ENCODE measurements around the gene SLC39A11. TPM values are rescaled to one million over a fixed set of nuclear protein-coding genes. Genes with fewer than 3 reads are reported as not detected.
A peak's percentile ranks its signal among the peaks of the same experiment; 100 is the strongest.
"Not testable (repeated sequence)": the region's sequence is repeated elsewhere in the genome, so short reads cannot be mapped to it uniquely, and the experiment has no call there.

SLC39A11 gene
- total RNA-seq, 2 experiments from 2014 or later: 17.0 to 17.3 TPM

DNA sequence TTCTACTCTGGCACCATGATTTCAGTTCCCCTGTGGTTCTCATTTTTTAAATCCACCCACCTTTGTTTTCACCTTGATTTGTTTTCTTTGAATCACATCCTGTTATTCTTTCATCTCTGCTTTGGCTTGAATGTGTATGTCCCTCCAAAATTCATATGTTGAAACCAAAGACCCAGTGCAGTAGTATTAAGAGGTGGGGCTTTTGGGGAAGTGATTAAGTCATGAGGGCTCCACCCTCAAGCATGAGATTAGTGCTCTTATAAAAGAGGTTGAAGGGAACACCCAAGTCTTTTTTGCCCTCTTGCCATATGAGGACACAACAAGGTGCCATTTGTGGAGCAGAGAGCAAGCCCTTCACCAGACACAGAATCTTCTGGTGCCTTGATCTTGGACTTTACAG is 382.3 kb downstream of the SLC39A11 start:
- CTCF ChIA-PET: interaction anchor here (1.7 to 5.2 kb wide), 6 partner anchors 9 to 153 kb away, joined by 6 to 60 read pairs (median 21); no protein-coding TSS in a partner anchor
- POLR2A ChIA-PET: interaction anchor here (1.5 to 2.4 kb wide), 4 partner anchors 10 to 482 kb away, joined by 4 to 45 read pairs (median 23); no protein-coding TSS in a partner anchor
- peaks cover 24% of the 10 kb centered on the region for H3K9me3 Mint-ChIP-seq
- peak overlapping the region; percentile 56 for H3K4me3 Mint-ChIP-seq
- peak; percentile 24 for DNase-seq
- H3K27me3 Mint-ChIP-seq: no peaks in the 10 kb centered on the region
- H3K4me1 Mint-ChIP-seq: peaks cover 91% of the 10 kb centered on the region
- H3K27ac Mint-ChIP-seq: peak overlapping the region; percentile 87
- peaks cover 61% of the 10 kb centered on the region for H3K36me3 Mint-ChIP-seq (ENCODE audit: low read depth)

DNA sequence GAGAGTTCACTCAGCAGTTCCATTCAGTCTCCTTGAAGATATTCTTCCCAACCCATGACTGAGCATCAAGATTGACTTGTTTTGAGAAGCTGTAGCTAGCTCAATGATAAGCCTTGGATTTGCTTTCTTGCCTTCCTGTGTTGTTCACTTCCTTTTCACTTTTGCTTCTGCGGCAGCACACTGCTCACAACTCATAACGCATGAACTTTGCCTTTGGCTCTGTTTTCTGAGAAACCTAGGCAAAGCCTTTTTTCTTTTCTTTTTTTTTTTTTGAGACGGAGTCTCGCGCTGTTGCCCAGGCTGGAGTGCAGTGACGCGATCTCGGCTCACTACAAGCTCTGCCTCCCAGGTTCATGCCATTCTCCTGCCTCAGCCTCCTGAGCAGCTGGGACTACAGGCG is 383.8 kb downstream of the SLC39A11 start:
- H3K27me3 Mint-ChIP-seq, H3K4me3 Mint-ChIP-seq: not testable (repeated sequence)
- Mint-ChIP-seq H3K36me3 (ENCODE audit: low read depth) (peaks cover 61% of the 10 kb centered on the region), H3K9me3 (peaks cover 24% of the 10 kb centered on the region), H3K27ac (peak overlapping the region; percentile 87), H3K4me1 (peaks cover 85% of the 10 kb centered on the region)
- DNase-seq: peak; percentile 46
- CTCF ChIA-PET: interaction anchor here (1.0 to 2.1 kb wide), 8 partner anchors 9 to 152 kb away, joined by 3 to 29 read pairs (median 8); no protein-coding TSS in a partner anchor
- POLR2A ChIA-PET: interaction anchor here (1.1 to 2.1 kb wide), 6 partner anchors 9 to 483 kb away, joined by 3 to 45 read pairs (median 7); no protein-coding TSS in a partner anchor

DNA sequence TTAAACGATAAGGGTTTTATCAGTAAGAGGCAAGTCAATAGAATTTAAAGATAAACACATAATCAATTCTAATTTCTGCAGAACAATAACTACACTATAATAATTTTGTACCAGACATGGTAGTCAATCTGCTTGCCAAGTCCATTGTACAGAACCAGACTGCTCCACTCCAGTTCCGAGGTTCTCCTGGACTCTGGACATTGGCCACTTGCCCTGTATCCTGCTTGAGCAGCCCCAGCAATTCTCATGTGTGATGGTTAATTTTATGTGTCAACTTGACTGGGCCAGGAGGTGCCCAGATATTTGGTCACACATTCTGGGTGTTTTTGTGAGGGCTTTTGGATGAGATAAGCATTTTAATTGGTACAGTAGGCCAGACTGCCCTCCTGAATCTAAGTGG is 384.6 kb downstream of the SLC39A11 start:
- H3K27me3 Mint-ChIP-seq: no peaks in the 10 kb centered on the region
- H3K36me3 Mint-ChIP-seq (ENCODE audit: low read depth): peaks cover 53% of the 10 kb centered on the region
- H3K9me3 Mint-ChIP-seq: peaks cover 24% of the 10 kb centered on the region
- peaks cover 78% of the 10 kb centered on the region for H3K4me1 Mint-ChIP-seq
- no peak for DNase-seq
- CTCF ChIA-PET: interaction anchor here (2.1 kb wide), 1 partner anchor 11 kb away, joined by 14 read pairs; no protein-coding TSS in a partner anchor
- H3K4me3 Mint-ChIP-seq: no peak overlapping the region
- POLR2A ChIA-PET: no interaction called here
- H3K27ac Mint-ChIP-seq: no peak overlapping the region

DNA sequence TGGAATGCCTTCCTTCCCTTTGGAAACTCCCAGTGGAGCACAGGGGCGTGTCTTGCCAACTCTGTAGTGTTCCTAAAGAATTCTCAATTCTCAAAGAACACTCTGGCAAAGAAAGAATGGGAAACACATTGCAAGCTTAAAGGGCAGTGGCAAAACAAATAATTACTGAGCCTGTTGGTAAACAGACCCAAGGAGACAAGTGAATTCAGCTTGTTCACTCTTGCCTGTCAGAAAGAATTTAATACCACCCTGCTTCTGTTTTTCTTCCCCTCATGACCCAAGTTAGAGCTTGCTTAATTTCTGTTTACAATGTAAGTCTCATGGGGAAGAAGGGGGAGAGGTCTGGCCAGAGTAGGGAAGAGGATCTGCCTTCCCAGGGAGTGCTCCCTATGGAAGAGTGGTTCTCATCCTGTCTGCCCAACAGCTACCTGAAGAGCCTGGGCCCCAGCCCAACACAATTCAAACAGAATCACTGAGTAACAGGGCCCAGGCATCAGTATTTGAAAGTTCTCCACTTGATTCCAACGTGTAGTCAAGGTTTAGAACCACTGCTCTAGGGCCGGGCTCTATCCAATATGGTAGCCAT is 386.0 kb downstream of the SLC39A11 start:
- Mint-ChIP-seq H3K27ac (peak overlapping the region; percentile 85), H3K4me1 (peaks cover 68% of the 10 kb centered on the region), H3K4me3 (no peak overlapping the region), H3K36me3 (ENCODE audit: low read depth) (peaks cover 42% of the 10 kb centered on the region), H3K27me3 (no peaks in the 10 kb centered on the region), H3K9me3 (peaks cover 22% of the 10 kb centered on the region)
- CTCF ChIA-PET: interaction anchor here (0.9 to 1.6 kb wide), 2 partner anchors 18 to 21 kb away, joined by 6 read pairs; no protein-coding TSS in a partner anchor
- no peak for DNase-seq
- POLR2A ChIA-PET: interaction anchor here (1.2 to 2.9 kb wide), 5 partner anchors 13 to 114 kb away, joined by 3 to 18 read pairs (median 7); no protein-coding TSS in a partner anchor

DNA sequence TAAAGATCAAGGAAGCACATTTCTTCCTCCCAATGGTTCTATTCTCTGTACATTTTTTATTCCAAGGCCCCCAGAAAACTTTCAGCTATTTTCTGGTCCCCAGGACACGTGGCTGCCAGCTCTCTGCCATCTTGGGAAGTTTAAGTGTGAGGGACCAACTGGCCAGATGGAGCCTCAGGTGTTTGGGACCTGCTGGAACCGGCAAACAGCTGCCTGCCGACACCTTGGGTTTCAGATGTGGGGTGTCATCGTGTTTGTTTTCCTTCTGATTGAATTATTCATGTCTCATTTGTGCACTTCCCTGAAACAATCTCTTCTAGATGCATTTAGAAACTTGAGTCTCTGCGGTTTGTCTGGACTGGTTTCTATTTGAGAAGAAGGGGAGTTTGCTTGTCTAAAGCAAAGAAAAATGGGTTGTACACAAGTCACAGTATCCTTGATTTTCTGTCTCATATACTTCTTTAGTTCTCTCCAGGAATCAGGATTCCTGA is 386.5 kb downstream of the SLC39A11 start:
- Mint-ChIP-seq H3K27me3 (no peaks in the 10 kb centered on the region), H3K9me3 (peaks cover 19% of the 10 kb centered on the region), H3K4me3 (no peak overlapping the region), H3K36me3 (ENCODE audit: low read depth) (peaks cover 37% of the 10 kb centered on the region), H3K27ac (peak overlapping the region; percentile 85), H3K4me1 (peaks cover 63% of the 10 kb centered on the region)
- ChIA-PET CTCF (interaction anchor here (0.9 to 2.6 kb wide), 5 partner anchors 19 to 149 kb away, joined by 3 to 8 read pairs (median 6); no protein-coding TSS in a partner anchor), POLR2A (interaction anchor here (1.2 to 2.9 kb wide), 5 partner anchors 14 to 114 kb away, joined by 3 to 18 read pairs (median 7); no protein-coding TSS in a partner anchor)
- DNase-seq: no peak

DNA sequence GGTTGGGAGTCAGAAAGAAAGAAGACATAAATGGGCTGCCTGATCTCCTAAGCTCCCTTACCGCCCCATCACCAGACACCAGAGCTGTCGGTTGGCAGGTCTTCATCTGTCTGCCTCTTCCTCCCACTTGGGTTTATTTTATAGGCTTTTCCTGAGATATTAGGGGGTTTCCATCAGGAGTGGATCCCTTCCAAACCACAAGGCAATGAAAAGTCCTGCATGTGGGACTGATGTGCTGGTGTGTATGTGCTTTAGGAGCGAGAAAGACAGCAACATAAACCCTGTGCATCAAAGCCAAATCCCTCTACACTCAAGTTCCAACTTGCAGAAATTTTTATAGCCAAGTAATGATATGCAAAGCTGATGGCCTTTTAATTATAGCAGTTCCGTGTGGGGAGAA is 389.5 kb downstream of the SLC39A11 start:
- ChIA-PET CTCF (interaction anchor here (0.7 to 1.0 kb wide), 2 partner anchors 21 to 146 kb away, joined by 3 read pairs; no protein-coding TSS in a partner anchor), POLR2A (interaction anchor here (1.3 kb wide), 1 partner anchor 17 kb away, joined by 4 read pairs; no protein-coding TSS in a partner anchor)
- H3K27me3 Mint-ChIP-seq: no peaks in the 10 kb centered on the region
- no peak overlapping the region for H3K27ac Mint-ChIP-seq
- DNase-seq: no peak
- H3K4me1 Mint-ChIP-seq: peaks cover 44% of the 10 kb centered on the region
- peaks cover 20% of the 10 kb centered on the region for H3K36me3 Mint-ChIP-seq (ENCODE audit: low read depth)
- no peak overlapping the region for H3K4me3 Mint-ChIP-seq
- H3K9me3 Mint-ChIP-seq: peaks cover 11% of the 10 kb centered on the region

DNA sequence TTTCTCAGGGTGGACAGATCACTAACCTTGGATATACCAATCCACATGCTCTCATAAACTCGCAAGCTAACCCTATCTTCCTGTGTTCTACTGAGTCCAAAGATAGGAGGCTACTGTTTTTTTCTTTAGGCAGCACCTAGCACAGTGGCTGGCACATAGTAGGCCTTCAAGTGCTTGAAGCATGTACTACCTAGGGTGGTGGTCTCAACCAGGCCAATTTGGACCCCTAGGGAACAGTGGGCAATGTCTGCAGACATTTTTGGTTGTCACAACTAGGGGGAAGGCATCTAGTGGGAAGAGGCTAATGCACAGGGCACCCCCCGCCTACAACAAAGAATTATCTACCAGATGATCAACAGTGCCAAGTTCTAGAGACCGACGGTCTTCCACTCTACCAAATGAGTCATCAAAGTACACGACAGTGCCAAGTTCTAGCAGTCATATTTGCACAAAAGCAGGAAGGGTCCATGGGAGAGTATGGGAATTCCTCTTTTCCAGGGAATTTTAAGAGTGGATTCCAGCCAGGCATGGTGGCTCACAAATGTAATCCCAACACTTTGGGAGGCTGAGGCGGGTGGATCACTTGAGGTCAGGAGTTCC is 390.3 kb downstream of the SLC39A11 start:
- Mint-ChIP-seq H3K36me3 (ENCODE audit: low read depth) (peaks cover 15% of the 10 kb centered on the region), H3K4me1 (peaks cover 45% of the 10 kb centered on the region), H3K27me3 (no peaks in the 10 kb centered on the region), H3K4me3 (no peak overlapping the region), H3K9me3 (peaks cover 5% of the 10 kb centered on the region), H3K27ac (no peak overlapping the region)
- ChIA-PET CTCF (interaction anchor here (1.0 to 1.7 kb wide), 2 partner anchors 25 to 145 kb away, joined by 3 to 10 read pairs; no protein-coding TSS in a partner anchor), POLR2A (interaction anchor here (1.3 kb wide), 1 partner anchor 18 kb away, joined by 4 read pairs; no protein-coding TSS in a partner anchor)
- no peak for DNase-seq

DNA sequence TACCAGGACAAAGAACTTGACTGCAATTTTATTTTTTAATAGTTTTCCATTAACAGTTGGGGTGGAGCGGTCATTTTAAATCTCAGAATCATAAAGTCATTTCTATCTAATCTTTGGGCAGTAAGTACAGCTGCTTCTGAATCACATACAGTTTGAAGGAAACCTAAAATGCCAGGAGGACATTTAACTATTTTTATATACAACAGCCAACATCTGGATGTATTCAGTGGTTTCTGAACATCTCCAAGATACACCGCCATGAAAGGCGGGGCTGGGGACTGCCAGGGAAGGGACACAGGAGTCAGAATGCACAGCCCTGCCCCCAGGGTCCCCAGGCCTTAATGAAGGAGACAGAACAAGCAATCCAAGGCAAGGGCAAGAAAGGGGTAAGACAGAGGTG is 392.3 kb downstream of the SLC39A11 start:
- H3K4me3 Mint-ChIP-seq: no peak overlapping the region
- ChIA-PET POLR2A (interaction anchor here (0.6 to 1.4 kb wide), 5 partner anchors 9 to 27 kb away, joined by 3 to 5 read pairs (median 3); no protein-coding TSS in a partner anchor), CTCF (interaction anchor here (1.0 to 3.0 kb wide), 2 partner anchors 9 to 26 kb away, joined by 3 to 22 read pairs; no protein-coding TSS in a partner anchor)
- peaks cover 10% of the 10 kb centered on the region for H3K36me3 Mint-ChIP-seq (ENCODE audit: low read depth)
- no peak overlapping the region for H3K27ac Mint-ChIP-seq
- no peaks in the 10 kb centered on the region for H3K27me3 Mint-ChIP-seq
- peaks cover 4% of the 10 kb centered on the region for H3K9me3 Mint-ChIP-seq
- no peak for DNase-seq
- peaks cover 25% of the 10 kb centered on the region for H3K4me1 Mint-ChIP-seq

DNA sequence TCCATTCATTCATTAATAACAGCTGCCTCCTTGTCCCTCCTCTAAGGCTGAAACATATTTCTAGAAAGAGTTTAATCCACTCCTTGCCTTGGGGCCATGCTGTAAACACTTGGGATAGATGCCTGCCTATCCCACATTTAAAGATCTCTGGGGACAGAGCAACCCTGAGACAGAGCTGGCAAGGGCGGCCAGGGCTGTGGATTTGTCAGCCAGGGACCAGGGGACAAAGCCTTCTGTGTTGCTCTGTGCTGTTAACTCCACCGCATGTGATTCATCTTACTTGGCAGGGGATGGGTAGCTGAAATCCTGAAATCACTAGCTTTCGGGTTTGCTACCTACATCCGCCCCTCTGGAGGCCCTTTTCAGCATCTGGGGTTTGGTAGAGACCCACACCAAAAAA is 392.9 kb downstream of the SLC39A11 start:
- Mint-ChIP-seq H3K9me3 (peaks cover 4% of the 10 kb centered on the region), H3K4me1 (peaks cover 23% of the 10 kb centered on the region)
- POLR2A ChIA-PET: interaction anchor here (0.6 to 1.4 kb wide), 4 partner anchors 10 to 28 kb away, joined by 3 to 4 read pairs (median 3); no protein-coding TSS in a partner anchor

DNA sequence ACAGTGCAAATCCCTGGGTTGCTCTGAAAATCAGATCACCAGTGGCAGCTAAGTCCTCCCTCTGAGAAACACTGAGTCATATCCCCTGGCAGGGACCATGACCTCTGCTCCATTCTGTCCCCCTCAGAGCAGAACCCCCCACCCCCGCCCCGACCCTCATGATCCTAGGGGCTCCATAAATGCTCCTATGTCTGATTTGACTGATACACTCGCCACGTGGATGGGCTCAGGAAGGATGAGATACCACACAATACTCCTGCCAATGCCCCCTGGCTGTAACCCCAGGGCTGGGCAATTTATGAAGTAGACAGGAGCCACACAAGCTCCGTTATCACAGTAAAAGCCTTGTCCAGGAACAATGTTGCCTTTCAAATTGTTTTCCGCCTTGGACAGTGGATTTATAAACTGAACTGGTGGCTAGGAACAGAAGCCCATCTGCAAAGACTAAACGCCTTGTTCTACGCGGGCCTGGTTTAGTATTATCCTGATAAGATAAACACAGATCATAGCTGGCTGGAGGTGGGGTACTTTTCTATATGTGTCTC is 394.8 kb downstream of the SLC39A11 start:
- no peak for DNase-seq
- H3K36me3 Mint-ChIP-seq (ENCODE audit: low read depth): peaks cover 3% of the 10 kb centered on the region
- ChIA-PET CTCF (interaction anchor here (0.7 to 3.0 kb wide), 5 partner anchors 21 to 141 kb away, joined by 3 to 22 read pairs (median 4); no protein-coding TSS in a partner anchor), POLR2A (interaction anchor here (0.8 to 1.2 kb wide), 2 partner anchors 19 to 22 kb away, joined by 3 read pairs; no protein-coding TSS in a partner anchor)
- no peaks in the 10 kb centered on the region for H3K27me3 Mint-ChIP-seq
- no peak overlapping the region for H3K27ac Mint-ChIP-seq
- H3K4me1 Mint-ChIP-seq: peaks cover 23% of the 10 kb centered on the region
- H3K9me3 Mint-ChIP-seq: peaks cover 4% of the 10 kb centered on the region
- H3K4me3 Mint-ChIP-seq: no peak overlapping the region

More for the DNA sequence above, 392.9 kb downstream of the SLC39A11 start:
- no peak overlapping the region for H3K27ac Mint-ChIP-seq
- CTCF ChIA-PET: interaction anchor here (1.0 to 3.0 kb wide), 2 partner anchors 9 to 27 kb away, joined by 3 to 22 read pairs; no protein-coding TSS in a partner anchor
- no peak overlapping the region for H3K4me3 Mint-ChIP-seq
- H3K27me3 Mint-ChIP-seq: no peaks in the 10 kb centered on the region
- DNase-seq: no peak
- H3K36me3 Mint-ChIP-seq (ENCODE audit: low read depth): peaks cover 7% of the 10 kb centered on the region

DNA sequence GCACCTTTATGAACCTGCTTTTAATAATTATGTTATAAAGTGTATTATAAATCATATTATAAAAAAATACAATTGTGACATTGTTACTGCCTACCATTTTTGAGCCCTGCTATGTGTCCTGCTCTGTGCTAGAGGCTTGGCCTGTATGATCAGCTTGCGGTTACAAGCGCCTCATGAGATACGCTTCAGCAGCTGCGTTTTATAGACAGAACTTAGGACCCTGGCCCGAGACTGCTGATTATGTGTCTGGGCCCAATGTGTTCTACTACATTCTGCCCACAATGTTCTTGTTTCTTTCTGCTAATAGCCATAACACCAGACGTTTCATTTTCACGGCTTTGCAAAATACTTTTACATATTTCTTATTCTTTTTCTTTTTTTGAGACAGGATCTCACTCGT is 395.8 kb downstream of the SLC39A11 start:
- no peaks in the 10 kb centered on the region for H3K27me3 Mint-ChIP-seq
- POLR2A ChIA-PET: no interaction called here

DNA sequence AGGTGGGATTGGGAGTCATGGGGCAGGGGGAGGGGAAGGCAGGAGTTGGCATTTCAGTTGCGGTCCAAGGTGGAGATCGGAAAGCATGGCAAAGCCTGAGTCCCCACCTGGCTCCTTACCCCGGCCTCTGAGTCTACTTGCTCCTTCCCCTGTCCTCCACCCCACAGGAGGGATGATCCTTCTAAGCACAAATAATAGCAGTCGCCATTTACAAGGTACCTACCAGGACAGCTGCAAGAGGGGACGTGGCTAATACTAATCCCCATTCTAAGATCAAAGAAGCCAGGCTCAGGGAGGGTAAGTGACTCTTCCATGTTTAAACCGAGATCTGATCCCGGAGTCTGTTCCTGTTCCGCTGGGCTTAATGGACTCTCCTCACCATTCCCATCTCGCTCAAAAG is 396.3 kb downstream of the SLC39A11 start:
- H3K27ac Mint-ChIP-seq: no peak overlapping the region
- no peaks in the 10 kb centered on the region for H3K27me3 Mint-ChIP-seq
- peaks cover 18% of the 10 kb centered on the region for H3K4me1 Mint-ChIP-seq
- CTCF ChIA-PET: no interaction called here
- POLR2A ChIA-PET: no interaction called here
- H3K4me3 Mint-ChIP-seq: no peak overlapping the region
- peaks cover 2% of the 10 kb centered on the region for H3K9me3 Mint-ChIP-seq
- DNase-seq: no peak
- no peaks in the 10 kb centered on the region for H3K36me3 Mint-ChIP-seq (ENCODE audit: low read depth)

More for the DNA sequence above, 395.8 kb downstream of the SLC39A11 start:
- Mint-ChIP-seq H3K36me3 (ENCODE audit: low read depth) (no peaks in the 10 kb centered on the region), H3K9me3 (peaks cover 2% of the 10 kb centered on the region), H3K4me1 (peaks cover 18% of the 10 kb centered on the region), H3K4me3 (no peak overlapping the region), H3K27ac (no peak overlapping the region)
- DNase-seq: no peak
- CTCF ChIA-PET: no interaction called here

Measured in activated CD4-positive, alpha-beta memory T cell treated with anti-CD3 and anti-CD28 coated beads, Interleukin-2, amount 10 ng/mL, durations not matched to agents 7 days and 5 days (primary cell).